LNCaP clone FGC (cell line): ENCODE data around the gene MAP2K6.
"Not testable (repeated sequence)": the region's sequence is repeated elsewhere in the genome, so short reads cannot be mapped to it uniquely, and the experiment has no call there.

Experiments used
- DNase-seq: peaks from one replicate; pipeline ENCODE4 v3.0.0-alpha.2; 2011; ENCODE audit warnings: low read depth
- H3K4me3 ChIP-seq: 2 replicates; pipeline ENCODE4 v1.5.1; 2011; ENCODE audit warnings: mild to moderate bottlenecking, low read depth, low read length, control low read depth
- CTCF ChIP-seq: IDR thresholded peaks from 2 replicates; pipeline ENCODE4 v1.5.1; 2012; ENCODE audit warnings: mild to moderate bottlenecking; ENCODE audit not compliant: control insufficient read depth, insufficient read depth; ENCODE audit errors: extremely low read depth

Gene MAP2K6

GRCh38 chr17:69473841-69474831 lies 59.6 kb downstream of the MAP2K6 start:
- DNase-seq: no peak
- no peak overlapping the region for H3K4me3 ChIP-seq
- TF ChIP-seq CTCF: no peak

- no peak for DNase-seq
- no peak for TF ChIP-seq CTCF
- no peak overlapping the region for H3K4me3 ChIP-seq
Observed at GRCh38 chr17:69477204-69477902, 62.9 kb downstream of the MAP2K6 start.

- H3K4me3 ChIP-seq: no peak overlapping the region
- no peak for DNase-seq
- no peak for TF ChIP-seq CTCF
Observed at GRCh38 chr17:69477903-69478266, 63.4 kb downstream of the MAP2K6 start.

- no peak overlapping the region for H3K4me3 ChIP-seq
- DNase-seq: no peak
- no peak for TF ChIP-seq CTCF
Observed at GRCh38 chr17:69478916-69479315, 64.4 kb downstream of the MAP2K6 start.

- not testable (repeated sequence) for H3K4me3 ChIP-seq, DNase-seq
Observed at GRCh38 chr17:69479756-69480155, 65.3 kb downstream of the MAP2K6 start.

- no peak for TF ChIP-seq CTCF
- H3K4me3 ChIP-seq: no peak overlapping the region
- DNase-seq: no peak
Observed at GRCh38 chr17:69480245-69480644, 65.7 kb downstream of the MAP2K6 start.

GRCh38 chr17:69485251-69485661 lies 70.8 kb downstream of the MAP2K6 start:
- TF ChIP-seq CTCF: no peak
- H3K4me3 ChIP-seq: no peak overlapping the region
- DNase-seq: no peak
